SK-N-MC (cell line): Measurements from ENCODE around the gene IL13RA2.

Experiments
- DNase-seq: peaks from one replicate; pipeline ENCODE4 v3.0.0-alpha.2; 2011; ENCODE audit warnings: low read depth, low spot score
- H3K27ac ChIP-seq: fragments of 200-600 bp; sonication (generic); 2 replicates; pipeline ENCODE4 v1.5.1; 2016; ENCODE audit warnings: mixed run types
- H3K36me3 ChIP-seq: fragments of 200-600 bp; sonication (generic); 2 replicates; pipeline ENCODE4 v1.6.1; 2017; ENCODE audit warnings: antibody characterized with exemption, low read length, mixed read lengths; ENCODE audit not compliant: insufficient read depth
- H3K4me3 ChIP-seq: fragments of 200-600 bp; sonication (generic); 2 replicates; pipeline ENCODE4 v1.5.1; 2016
- H3K9ac ChIP-seq: fragments of 200-600 bp; sonication (generic); 2 replicates; pipeline ENCODE4 v1.8.0; 2017; ENCODE audit warnings: mixed run types, mixed read lengths; ENCODE audit not compliant: insufficient read length
- H3K9me3 ChIP-seq: fragments of 200-600 bp; sonication (generic); 2 replicates; pipeline ENCODE4 v1.6.1; 2017; ENCODE audit warnings: low read depth, mild to moderate bottlenecking, antibody characterized with exemption, low read length, moderate library complexity, mixed read lengths
- EZH2 ChIP-seq: fragments of 200-600 bp; sonication (generic); IDR thresholded peaks from one replicate; pipeline ENCODE4 v1.6.1; 2017; ENCODE audit warnings: antibody characterized with exemption
- FOXP2 ChIP-seq: optimal IDR thresholded peaks from 2 replicates; pipeline ENCODE3; 2011; ENCODE audit warnings: mild to moderate bottlenecking, moderate library complexity; ENCODE audit not compliant: insufficient read depth; ENCODE audit errors: extremely low read length, control extremely low read depth
- POLR2AphosphoS5 ChIP-seq: IDR thresholded peaks from 2 replicates; pipeline ENCODE4 v1.6.1; 2012; ENCODE audit warnings: mild to moderate bottlenecking, low read depth, low read length, borderline replicate concordance

Gene IL13RA2

GRCh38 chrX:114964374-114964773 lies 53.0 kb downstream of the IL13RA2 start:
- no peak overlapping the region for H3K4me3 ChIP-seq
- DNase-seq: no peak
- H3K9me3 ChIP-seq: no peaks in the 10 kb centered on the region
- no peaks in the 10 kb centered on the region for H3K36me3 ChIP-seq
- H3K27ac ChIP-seq: no peak overlapping the region
- no peak overlapping the region for H3K9ac ChIP-seq
- TF ChIP-seq EZH2 (no peak), POLR2AphosphoS5 (no peak), FOXP2 (no peak)

- no peak overlapping the region for H3K27ac ChIP-seq
- no peak overlapping the region for H3K9ac ChIP-seq
- TF ChIP-seq POLR2AphosphoS5 (no peak), FOXP2 (no peak), EZH2 (no peak)
- no peaks in the 10 kb centered on the region for H3K9me3 ChIP-seq
- no peaks in the 10 kb centered on the region for H3K36me3 ChIP-seq
- DNase-seq: no peak
- no peak overlapping the region for H3K4me3 ChIP-seq
These were observed 55.2 kb downstream of the IL13RA2 start for GRCh38 chrX:114962209-114962608.

GRCh38 chrX:114959729-114960128 lies 57.7 kb downstream of the IL13RA2 start:
- Histone ChIP-seq H3K27ac (no peak overlapping the region), H3K36me3 (no peaks in the 10 kb centered on the region), H3K9ac (no peak overlapping the region), H3K4me3 (no peak overlapping the region), H3K9me3 (no peaks in the 10 kb centered on the region)
- no peak for DNase-seq
- no peak for TF ChIP-seq EZH2
- TF ChIP-seq POLR2AphosphoS5: no peak
- no peak for TF ChIP-seq FOXP2
